Dermis microvascular lymphatic vessel endothelial cell (primary cell): ENCODE results near the gene BCDIN3D. TPM values are rescaled to one million over a fixed set of nuclear protein-coding genes. Genes with fewer than 3 reads are reported as not detected.
A peak's percentile ranks its signal among the peaks of the same experiment; 100 is the strongest.

Experiments used
- DNase-seq, 2 donors: peaks; one replicate each; pipeline versions ENCODE4 v3.0.0 to v3.0.0-alpha.2; 2010; ENCODE audit warnings: low read depth in 2 of 2
- total RNA-seq: library from RNA; depleted of rRNA; stranded (reverse); fragments of >200 nt; gene quantifications from 2 replicates; pipeline ENCODE4 v1.2.1, GENCODE V29; 2014

The BCDIN3D gene
- total RNA-seq, 1 donor from 2014 or later, result 1.8 TPM

GRCh38 chr12:49797449-49797776 lies 45.5 kb downstream of the BCDIN3D start:
- DNase-seq, result no peak

- DNase-seq, result no peak
Observed at GRCh38 chr12:49796606-49797448, 46.1 kb downstream of the BCDIN3D start.

GRCh38 chr12:49796155-49796554 lies 46.8 kb downstream of the BCDIN3D start:
- DNase-seq, result no peak

- DNase-seq, result no peak
Observed at GRCh38 chr12:49795654-49796105, 47.2 kb downstream of the BCDIN3D start.

GRCh38 chr12:49794811-49795653 lies 47.9 kb downstream of the BCDIN3D start:
- no peak for DNase-seq

- no peak for DNase-seq
Observed at GRCh38 chr12:49794021-49794420, 48.9 kb downstream of the BCDIN3D start.

- no peak for DNase-seq
Observed at GRCh38 chr12:49793620-49794019, 49.3 kb downstream of the BCDIN3D start.

- no peak for DNase-seq
Observed at GRCh38 chr12:49792976-49793580, 49.8 kb downstream of the BCDIN3D start.

GRCh38 chr12:49792181-49792970 lies 50.5 kb downstream of the BCDIN3D start:
- DNase-seq, result no peak

- no peak for DNase-seq
Observed at GRCh38 chr12:49791700-49792099, 51.2 kb downstream of the BCDIN3D start.

GRCh38 chr12:49790741-49791555 lies 52.0 kb downstream of the BCDIN3D start:
- no peak for DNase-seq

GRCh38 chr12:49789992-49790391 lies 52.9 kb downstream of the BCDIN3D start:
- peak in 1 of 2 donors; percentile 13 for DNase-seq

GRCh38 chr12:49787672-49788071 lies 55.2 kb downstream of the BCDIN3D start:
- no peak for DNase-seq

Other genes starting within 250 kb of the BCDIN3D start
- 0.13 TPM in 2 replicates for gene FAM186B, start 237.5 kb downstream of the BCDIN3D start, total RNA-seq
- gene PRPF40B, start 219.5 kb downstream of the BCDIN3D start, total RNA-seq, result 1.5 and 1.8 TPM in 2 replicates
- gene FMNL3, start 135.7 kb downstream of the BCDIN3D start, total RNA-seq, result 70.0 and 71.4 TPM in 2 replicates
- gene TMBIM6, start 101.5 kb downstream of the BCDIN3D start, total RNA-seq, result 272 and 419 TPM in 2 replicates
- gene NCKAP5L, start 14.7 kb downstream of the BCDIN3D start, total RNA-seq, result 5.5 and 7.8 TPM in 2 replicates
- gene FAIM2, start 60.8 kb upstream of the BCDIN3D start, total RNA-seq, result not detected in 2 replicates
- not detected in 2 replicates for gene AQP2, start 107.6 kb upstream of the BCDIN3D start, total RNA-seq
- under 0.01 TPM in 1 of 2 replicates, not detected in the other for gene AQP5, start 118.8 kb upstream of the BCDIN3D start, total RNA-seq
- gene AQP6, start 129.8 kb upstream of the BCDIN3D start, total RNA-seq, result not detected in 2 replicates
- gene RACGAP1, start 182.4 kb upstream of the BCDIN3D start, total RNA-seq, result 14.8 and 35.8 TPM in 2 replicates
- gene ASIC1, start 214.5 kb upstream of the BCDIN3D start, total RNA-seq, result under 0.01 TPM in 1 of 2 replicates, not detected in the other
- gene SMARCD1, start 242.2 kb upstream of the BCDIN3D start, total RNA-seq, result 46.6 and 53.4 TPM in 2 replicates